A549 (cell line): ENCODE results near the gene LYZL2.

Experiments used
- CTCF ChIP-seq: fragments of >200 bp; sonication (Bioruptor Twin); formaldehyde crosslinking; IDR thresholded peaks from 3 replicates; pipeline ENCODE4 v1.5.1; 2016
- NFE2L2 ChIP-seq: fragments of 150-350 bp; conservative IDR thresholded peaks from 2 replicates; pipeline ENCODE4 v1.6.1; 2014; ENCODE audit warnings: low read length
- POLR2A ChIP-seq: IDR thresholded peaks from 2 replicates; pipeline ENCODE4 v1.6.1; 2012; ENCODE audit warnings: mild to moderate bottlenecking, low read length
- RCOR1 ChIP-seq: fragments of 150-350 bp; IDR thresholded peaks from 2 replicates; pipeline ENCODE4 v1.6.1; 2014; ENCODE audit warnings: antibody characterized with exemption, low read length, low read depth
- SMC3 ChIP-seq: fragments of >200 bp; sonication (Bioruptor Twin); formaldehyde crosslinking; IDR thresholded peaks from 3 replicates; pipeline ENCODE4 v1.6.1; 2018; ENCODE audit warnings: inconsistent platforms
- TF ChIP-seq, protein P1 (sequence below): fragments of 250-450 bp; sonication (Bioruptor Pico); IDR thresholded peaks from 2 replicates; pipeline ENCODE4 v1.5.0; 2021; ENCODE audit warnings: mild to moderate bottlenecking, moderate library complexity, borderline replicate concordance

DNA sequence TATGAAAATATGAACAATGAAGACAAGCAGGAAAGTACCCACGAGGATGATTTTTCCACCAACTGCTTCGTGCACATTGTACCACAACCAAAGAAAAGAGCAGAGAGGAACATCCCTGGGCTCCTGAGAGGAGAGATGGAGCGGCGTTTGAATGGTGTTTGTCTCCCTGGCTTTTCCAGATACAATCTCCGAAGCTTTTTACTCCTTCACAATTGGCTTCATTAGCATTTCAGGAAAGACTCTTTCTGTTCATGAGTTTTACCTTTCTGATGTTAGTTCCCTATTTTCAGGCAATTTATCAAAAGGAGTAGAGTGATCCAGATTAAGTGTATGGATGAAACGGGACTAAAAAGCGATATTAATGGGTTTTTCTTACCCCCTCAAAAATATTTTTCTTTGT lies 49.3 kb downstream of the LYZL2 start:
- TF ChIP-seq NFE2L2 (no peak), POLR2A (no peak), CTCF (no peak), SMC3 (no peak), RCOR1 (no peak)
- TF ChIP-seq, protein P1, sequence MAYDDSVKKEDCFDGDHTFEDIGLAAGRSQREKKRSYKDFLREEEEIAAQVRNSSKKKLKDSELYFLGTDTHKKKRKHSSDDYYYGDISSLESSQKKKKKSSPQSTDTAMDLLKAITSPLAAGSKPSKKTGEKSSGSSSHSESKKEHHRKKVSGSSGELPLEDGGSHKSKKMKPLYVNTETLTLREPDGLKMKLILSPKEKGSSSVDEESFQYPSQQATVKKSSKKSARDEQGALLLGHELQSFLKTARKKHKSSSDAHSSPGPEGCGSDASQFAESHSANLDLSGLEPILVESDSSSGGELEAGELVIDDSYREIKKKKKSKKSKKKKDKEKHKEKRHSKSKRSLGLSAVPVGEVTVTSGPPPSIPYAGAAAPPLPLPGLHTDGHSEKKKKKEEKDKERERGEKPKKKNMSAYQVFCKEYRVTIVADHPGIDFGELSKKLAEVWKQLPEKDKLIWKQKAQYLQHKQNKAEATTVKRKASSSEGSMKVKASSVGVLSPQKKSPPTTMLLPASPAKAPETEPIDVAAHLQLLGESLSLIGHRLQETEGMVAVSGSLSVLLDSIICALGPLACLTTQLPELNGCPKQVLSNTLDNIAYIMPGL (CRISPR knock-in tag) = no peak
